UCSD-AML1 (cell line): Measurements from ENCODE around the gene SVIL.
"Not testable (repeated sequence)": the region's sequence is repeated elsewhere in the genome, so short reads cannot be mapped to it uniquely, and the experiment has no call there.

Experiments
- DNase-seq: peaks from one replicate; lab custom pipeline; 2025; ENCODE audit not compliant: unreplicated experiment; lab: John Stamatoyannopoulos, UW

SVIL gene

GRCh38 chr10:29623797-29624196 is 11.0 kb downstream of the SVIL start:
- no peak for DNase-seq

GRCh38 chr10:29622382-29622922 is 12.3 kb downstream of the SVIL start:
- no peak for DNase-seq

GRCh38 chr10:29621161-29621560 is 13.6 kb downstream of the SVIL start:
- no peak for DNase-seq

DNA sequence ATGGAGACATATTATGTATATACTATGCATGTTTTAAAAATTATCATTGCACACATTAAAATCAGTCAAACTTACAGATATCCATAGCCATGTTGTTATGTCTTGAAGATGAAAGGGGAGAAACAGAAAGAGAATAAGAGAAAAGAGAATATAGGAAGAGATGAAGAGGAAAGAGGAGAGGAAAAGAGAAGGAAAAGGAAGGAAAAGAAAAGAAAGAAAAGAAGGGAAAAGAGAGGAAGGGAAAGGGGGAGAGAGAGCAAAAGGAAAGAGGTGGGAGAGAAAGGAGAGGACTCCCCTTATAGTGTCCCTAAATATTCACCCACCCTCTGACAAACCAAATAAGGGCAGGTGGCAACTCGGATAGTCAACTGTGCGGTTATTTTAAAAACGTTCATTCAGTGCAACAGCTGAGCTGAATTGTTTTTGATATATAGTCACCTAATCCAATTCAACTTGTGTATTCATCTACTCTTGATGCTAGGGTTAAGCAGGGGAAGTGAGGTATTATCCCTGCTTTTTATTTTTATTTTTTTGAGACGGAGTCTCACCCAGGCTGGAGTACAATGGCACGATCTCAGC is 14.6 kb downstream of the SVIL start:
- DNase-seq: no peak

DNA sequence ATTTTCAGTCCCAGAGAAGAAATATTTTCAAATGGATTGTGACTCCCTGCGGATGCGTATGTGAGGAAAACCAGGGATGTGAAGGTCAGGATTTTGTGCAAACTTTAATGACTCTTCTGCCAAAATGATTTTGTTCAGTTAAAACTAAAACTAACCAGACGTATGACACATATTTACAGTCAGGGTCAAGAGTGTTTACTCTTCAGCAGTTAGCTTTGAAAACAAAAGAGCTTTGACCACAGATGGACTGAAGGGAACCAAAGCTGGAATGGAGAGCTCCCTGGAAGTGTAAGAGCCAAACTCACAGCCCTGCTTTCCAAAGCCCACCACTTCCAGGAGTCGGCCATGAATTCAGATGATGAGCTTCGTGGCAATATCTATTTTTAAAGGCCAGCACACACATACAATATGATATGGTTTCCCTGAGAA is 15.5 kb downstream of the SVIL start:
- DNase-seq: no peak

- no peak for DNase-seq
These were observed 16.2 kb downstream of the SVIL start for GRCh38 chr10:29618341-29619171.

DNA sequence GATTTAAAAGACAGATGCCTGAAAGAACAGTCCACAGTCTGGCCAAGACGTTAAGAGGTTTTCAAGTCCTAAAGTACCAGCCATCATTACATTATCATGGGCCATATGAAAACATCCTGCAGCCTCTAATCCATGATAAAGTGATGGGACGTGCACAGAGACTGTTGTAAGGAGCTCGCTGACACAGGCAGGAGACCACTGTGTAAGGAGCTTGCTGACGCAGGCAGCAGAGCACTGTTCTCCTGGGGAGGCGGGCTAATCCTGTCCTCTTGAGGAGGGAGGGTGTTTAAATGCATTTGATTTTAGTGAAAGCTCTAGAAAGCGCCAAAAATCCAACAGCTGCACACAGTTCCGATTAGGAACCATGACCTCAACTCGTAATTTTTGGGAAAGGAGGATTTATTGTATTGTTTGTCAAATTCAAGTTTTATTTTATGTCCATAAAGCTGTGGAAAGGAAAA is 16.9 kb downstream of the SVIL start:
- DNase-seq: no peak

DNA sequence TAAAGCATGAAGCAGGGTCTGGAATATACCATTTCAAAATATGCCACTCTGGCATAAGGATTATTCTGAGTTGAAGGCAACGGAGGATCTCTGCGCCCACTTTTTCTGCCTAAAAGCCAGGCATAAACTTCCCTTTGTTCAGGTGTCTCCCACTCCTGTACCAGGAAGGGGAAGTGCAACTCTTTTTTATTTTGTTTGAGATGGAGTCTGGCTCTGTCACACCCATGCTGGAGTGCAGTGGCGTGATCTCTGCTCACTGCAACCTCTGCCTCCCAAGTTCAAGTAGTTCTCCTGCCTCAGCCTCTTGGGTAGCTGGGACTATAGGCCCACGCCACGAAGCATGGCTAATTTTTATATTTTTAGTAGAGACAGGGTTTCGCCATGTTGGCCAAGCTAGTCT is 18.2 kb downstream of the SVIL start:
- DNase-seq: no peak

DNA sequence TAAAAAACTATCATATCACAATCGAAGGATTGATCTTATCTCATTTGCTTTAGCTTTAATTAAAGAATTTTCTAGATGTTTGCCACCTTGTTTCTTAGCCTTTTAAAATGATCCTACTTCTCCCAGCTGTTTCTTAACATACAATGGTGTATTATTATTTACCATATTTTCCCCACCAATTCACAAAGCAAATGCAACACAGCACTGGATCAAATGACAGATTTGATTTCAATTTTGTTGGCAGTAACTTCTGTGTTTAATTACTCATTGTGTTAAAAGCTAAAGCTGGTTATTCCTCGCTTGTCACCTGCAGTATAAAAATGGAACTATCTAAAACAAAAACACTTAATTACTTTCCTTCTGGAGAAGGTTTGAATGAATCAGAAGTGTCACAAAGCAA is 19.6 kb downstream of the SVIL start:
- DNase-seq: no peak

GRCh38 chr10:29614289-29614688 is 20.5 kb downstream of the SVIL start:
- DNase-seq: not testable (repeated sequence)

- no peak for DNase-seq
These were observed 21.0 kb downstream of the SVIL start for GRCh38 chr10:29613791-29614190.

DNA sequence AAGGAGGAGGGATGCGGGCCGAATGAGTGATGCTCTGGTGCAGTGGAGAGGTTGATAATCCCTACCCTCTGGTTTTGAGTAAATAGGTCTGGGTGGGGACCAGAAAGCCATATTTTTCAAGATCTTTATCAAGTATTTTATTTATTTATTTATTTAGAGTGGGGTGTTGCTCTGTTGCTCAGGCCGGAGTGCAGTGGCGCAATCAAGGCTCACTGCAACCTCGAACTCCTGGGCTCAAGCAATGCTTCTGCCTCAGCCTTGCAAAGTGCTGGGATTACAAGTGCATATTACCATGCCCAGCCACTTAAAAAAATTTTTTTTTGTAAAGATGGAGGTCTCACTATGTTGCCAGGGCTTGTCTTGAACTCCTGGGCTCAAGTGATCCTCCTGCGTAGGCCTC is 21.6 kb downstream of the SVIL start:
- DNase-seq: no peak

DNA sequence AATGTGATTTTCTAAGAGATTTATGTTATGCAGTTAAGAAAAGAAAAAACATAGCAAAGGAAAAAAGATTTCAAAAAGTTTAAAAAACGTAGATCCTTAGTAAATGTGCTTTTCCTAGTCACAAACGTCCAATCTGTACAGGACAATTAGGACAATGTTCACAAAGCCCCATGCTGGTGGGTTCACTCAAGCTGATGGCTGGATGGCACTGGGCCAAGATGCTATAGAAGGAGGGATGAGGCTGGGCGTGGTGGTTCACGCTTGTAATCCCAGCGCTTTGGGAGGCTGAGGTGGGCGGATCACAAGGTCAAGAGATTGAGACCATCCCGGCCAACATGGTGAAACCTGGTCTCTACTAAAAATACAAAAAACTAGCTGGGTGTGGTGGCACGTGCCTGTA is 22.1 kb downstream of the SVIL start:
- DNase-seq: no peak

DNA sequence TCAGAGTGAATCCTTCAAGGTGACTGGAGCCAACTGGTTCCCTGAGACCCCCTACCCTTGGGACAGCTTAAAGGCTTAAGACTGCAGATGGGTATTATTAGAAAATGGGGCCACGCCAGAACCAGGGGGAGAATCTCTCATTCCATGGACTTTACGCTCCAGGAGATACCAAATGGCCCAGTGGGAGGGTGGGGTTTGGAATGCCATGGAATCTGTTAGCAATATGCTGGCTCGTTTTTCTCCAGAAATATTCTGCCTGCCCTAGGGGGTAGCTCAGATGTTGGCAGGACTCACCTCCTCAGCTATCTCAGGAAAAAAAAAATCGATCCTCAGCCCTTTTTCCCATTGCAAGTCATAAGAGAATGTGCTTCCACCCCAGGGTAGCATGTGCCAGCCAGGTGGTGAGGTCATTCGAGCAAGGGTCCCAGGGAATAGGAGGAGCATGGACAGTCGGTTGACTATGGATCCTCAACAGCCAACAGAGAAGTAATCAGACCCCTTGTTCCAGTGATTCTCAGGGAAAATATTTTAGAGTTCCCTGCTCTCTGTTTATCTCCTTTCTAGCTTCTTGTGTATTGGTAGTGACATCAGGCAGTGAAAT is 22.9 kb downstream of the SVIL start:
- DNase-seq: no peak

DNA sequence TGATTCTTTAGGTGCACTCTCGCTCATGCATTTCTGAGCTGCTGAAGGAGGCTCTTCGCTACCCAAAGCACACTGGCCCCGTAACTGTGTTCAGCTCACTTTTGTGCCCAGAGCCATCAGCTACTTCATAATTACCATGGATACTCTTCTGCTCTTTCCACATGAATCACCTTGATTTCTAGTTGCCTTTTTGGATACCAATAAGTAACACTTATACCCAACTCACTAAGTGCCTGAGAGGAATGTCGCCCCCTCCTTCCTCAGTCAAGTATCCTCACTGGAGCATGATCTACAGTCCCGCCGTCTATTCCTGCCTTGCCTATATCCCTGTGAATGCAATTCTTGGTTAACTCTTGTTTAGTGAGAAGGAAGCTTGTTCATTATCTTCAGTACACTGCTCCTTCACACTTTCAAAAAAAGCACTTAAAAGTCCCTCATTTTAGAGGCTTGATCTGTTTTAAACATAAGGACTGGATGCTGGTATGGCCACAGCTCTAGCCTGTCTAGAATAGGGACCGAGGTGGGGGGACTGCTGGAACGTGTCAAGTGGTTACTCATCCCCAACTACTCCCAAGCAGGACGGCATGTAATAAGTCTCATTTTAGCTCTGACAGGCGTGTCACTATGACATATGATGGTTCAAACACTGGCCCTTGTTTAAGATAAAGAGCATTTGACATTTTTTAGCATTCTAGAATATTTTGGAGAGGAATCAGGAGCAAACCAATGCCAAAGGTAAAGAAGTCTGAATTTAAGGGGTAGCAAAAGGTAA is 23.7 kb downstream of the SVIL start:
- DNase-seq: no peak

- not testable (repeated sequence) for DNase-seq
These were observed 24.4 kb downstream of the SVIL start for GRCh38 chr10:29610331-29610730.

DNA sequence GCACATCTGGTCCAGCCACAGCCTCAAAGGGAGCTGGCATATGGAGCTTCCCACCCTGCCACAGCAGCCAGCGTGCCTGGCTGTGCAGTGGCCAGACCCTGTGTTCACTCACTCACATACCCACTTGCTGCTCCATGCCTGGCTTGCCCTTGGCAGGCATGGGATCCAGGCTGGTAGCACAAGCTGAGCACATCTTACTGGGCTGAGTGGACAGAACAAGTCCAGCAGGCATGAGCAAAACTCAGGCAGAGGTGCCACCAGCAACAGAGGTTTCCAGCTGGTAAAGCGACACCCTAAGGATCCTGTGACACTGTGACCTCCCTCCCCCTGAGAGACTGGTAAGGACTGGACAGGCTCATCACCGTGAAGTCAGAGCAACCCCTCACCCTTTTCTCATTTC is 25.1 kb downstream of the SVIL start:
- DNase-seq: no peak

- DNase-seq: no peak
These were observed 26.1 kb downstream of the SVIL start for GRCh38 chr10:29608476-29609301.

DNA sequence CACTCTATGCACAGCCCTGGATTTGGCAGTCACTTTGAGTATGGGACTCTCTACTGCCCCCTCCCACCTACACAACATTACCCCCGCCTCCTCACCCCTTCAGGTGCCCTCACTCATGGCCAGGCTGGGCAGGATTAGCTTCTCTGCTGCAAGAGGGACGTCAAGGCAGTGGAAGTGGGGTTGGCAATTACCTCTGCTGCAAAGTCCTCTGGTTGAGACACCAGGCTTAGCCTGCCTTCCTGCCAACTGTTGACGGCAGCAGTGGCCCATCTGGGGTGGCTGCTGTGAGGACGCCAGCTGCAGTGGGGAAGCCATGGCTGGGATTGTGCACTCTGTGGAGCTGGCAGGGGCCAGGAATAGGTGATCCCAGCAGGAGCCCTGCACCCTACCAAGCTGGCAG is 26.7 kb downstream of the SVIL start:
- no peak for DNase-seq

DNA sequence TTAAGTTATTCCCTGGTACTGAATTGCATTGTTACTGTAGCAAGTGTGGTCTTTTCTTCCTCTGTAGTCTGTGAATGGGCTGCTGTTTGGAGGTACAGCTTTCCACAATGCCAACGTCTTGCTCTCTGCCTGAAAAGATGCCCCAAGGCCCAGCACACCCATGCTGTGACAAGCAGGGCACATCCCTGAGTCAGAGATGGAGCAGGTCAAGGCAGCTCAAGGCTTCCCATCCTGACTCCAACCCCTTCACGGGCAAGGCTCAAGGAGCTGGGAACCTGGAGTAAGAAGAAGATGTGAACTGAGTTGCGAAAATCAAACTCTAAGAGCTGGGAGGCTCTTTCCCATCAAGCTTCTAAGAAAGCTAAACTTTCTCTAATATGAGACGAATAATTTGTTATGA is 27.2 kb downstream of the SVIL start:
- no peak for DNase-seq
